ENCODE results near the gene ATP1A1. TPM values are rescaled to one million over a fixed set of nuclear protein-coding genes. Genes with fewer than 3 reads are reported as not detected.

ATP1A1 gene
- total RNA-seq, 4 donors from 2014 or later, result 90.9 to 208 (median 174) TPM

DNA sequence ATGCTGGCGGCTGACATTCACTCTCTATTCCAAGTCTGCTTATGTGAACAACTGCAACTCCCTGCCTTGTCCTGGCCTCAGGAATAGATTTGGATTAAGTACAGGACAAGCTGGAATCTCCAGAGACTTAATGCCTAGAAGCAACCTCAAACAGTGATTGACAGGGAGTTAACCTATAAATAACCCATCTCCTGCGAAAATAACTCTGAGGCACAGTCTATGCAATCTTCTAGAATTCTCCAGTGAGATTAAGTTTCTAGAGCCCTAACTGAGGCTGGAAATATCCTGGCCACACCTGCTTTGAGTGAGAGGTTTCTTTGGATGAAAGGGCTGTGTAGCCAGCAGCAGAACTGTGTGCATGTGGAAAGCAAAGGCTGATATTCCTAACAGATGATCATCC lies 25.3 kb upstream of the ATP1A1 start:
- TF ChIP-seq CTCF (IDR thresholded peaks at IDR 0.05) (no peak), EP300 (IDR thresholded peaks at IDR 0.05) (no peak), POLR2AphosphoS5 (IDR thresholded peaks at IDR 0.05) (no peak), POLR2A (IDR thresholded peaks at IDR 0.05) (no peak)
- Histone ChIP-seq H3K27ac (no peak overlapping the region), H3K9me3 (no peaks in the 10 kb centered on the region), H3K4me1 (no peaks in the 10 kb centered on the region), H3K27me3 (no peaks in the 10 kb centered on the region), H3K4me3 (no peak overlapping the region), H3K36me3 (no peaks in the 10 kb centered on the region)
- ATAC-seq, result no peak
- 78 to 81% methylated on average over 1 to 2 of the region's 2 CpGs for WGBS, 2 donors (ENCODE audit: low coverage in 1 of 2)

DNA sequence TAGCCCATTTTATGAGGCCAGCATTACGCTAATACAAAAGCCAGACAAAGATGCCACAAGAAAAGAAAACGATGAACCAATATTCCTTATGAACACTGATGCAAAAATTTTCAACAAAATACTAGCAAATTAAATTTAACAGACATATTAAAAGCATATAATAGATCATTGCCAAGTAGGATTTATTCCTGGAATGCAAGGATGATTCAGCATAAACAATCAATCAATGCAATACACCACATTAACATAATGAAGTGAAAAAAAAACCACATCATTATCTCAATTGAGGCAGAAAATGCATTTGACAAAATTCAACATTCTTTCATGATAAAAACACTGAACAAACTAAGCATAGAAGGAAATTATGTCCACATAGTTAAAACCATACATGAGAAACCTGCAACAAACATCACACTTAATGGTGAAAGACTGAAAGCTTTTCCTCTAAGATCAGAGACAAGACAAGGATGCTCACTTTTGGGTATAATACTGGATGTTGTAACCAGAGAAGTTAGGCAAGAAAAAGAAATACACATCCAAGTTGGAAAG lies 22.9 kb upstream of the ATP1A1 start:
- WGBS, 2 donors (ENCODE audit: low coverage in 1 of 2), result 95% methylated on average over 2 of the region's 2 CpGs
- H3K9me3 ChIP-seq, result no peaks in the 10 kb centered on the region
- no peaks in the 10 kb centered on the region for H3K27me3 ChIP-seq
- no peak for ATAC-seq
- H3K4me3 ChIP-seq, result no peak overlapping the region
- no peak for TF ChIP-seq CTCF (IDR thresholded peaks at IDR 0.05)
- no peak for TF ChIP-seq POLR2AphosphoS5 (IDR thresholded peaks at IDR 0.05)
- TF ChIP-seq POLR2A (IDR thresholded peaks at IDR 0.05), result no peak
- no peak for TF ChIP-seq EP300 (IDR thresholded peaks at IDR 0.05)
- H3K36me3 ChIP-seq, result no peaks in the 10 kb centered on the region
- H3K27ac ChIP-seq, result no peak overlapping the region
- H3K4me1 ChIP-seq, result no peaks in the 10 kb centered on the region

- no peak for ATAC-seq
- WGBS, 2 donors (ENCODE audit: low coverage in 1 of 2), result 69 to 74% methylated on average over 4 of the region's 4 CpGs
- no peaks in the 10 kb centered on the region for H3K9me3 ChIP-seq
- no peaks in the 10 kb centered on the region for H3K27me3 ChIP-seq
- H3K4me3 ChIP-seq, result no peak overlapping the region
- TF ChIP-seq EP300 (IDR thresholded peaks at IDR 0.05) (no peak), CTCF (IDR thresholded peaks at IDR 0.05) (no peak), POLR2A (IDR thresholded peaks at IDR 0.05) (no peak), POLR2AphosphoS5 (IDR thresholded peaks at IDR 0.05) (no peak)
- H3K36me3 ChIP-seq, result no peaks in the 10 kb centered on the region
- no peak overlapping the region for H3K27ac ChIP-seq
- H3K4me1 ChIP-seq, result no peaks in the 10 kb centered on the region
Measured at GRCh38 chr1:116351914-116352313, 21.1 kb upstream of the ATP1A1 start.

- H3K36me3 ChIP-seq, result no peaks in the 10 kb centered on the region
- no peak for TF ChIP-seq CTCF (IDR thresholded peaks at IDR 0.05)
- TF ChIP-seq POLR2A (IDR thresholded peaks at IDR 0.05), result no peak
- no peak for TF ChIP-seq EP300 (IDR thresholded peaks at IDR 0.05)
- TF ChIP-seq POLR2AphosphoS5 (IDR thresholded peaks at IDR 0.05), result no peak
- H3K4me1 ChIP-seq, result no peaks in the 10 kb centered on the region
- ATAC-seq, result no peak
- WGBS, 2 donors (ENCODE audit: low coverage in 1 of 2), result 79 to 89% methylated on average over 3 of the region's 3 CpGs
- no peaks in the 10 kb centered on the region for H3K9me3 ChIP-seq
- H3K27ac ChIP-seq, result no peak overlapping the region
- H3K4me3 ChIP-seq, result no peak overlapping the region
- H3K27me3 ChIP-seq, result no peaks in the 10 kb centered on the region
Measured at GRCh38 chr1:116352349-116352813, 20.7 kb upstream of the ATP1A1 start.

GRCh38 chr1:116353155-116353554 lies 19.9 kb upstream of the ATP1A1 start:
- ATAC-seq, result no peak
- no peak for TF ChIP-seq POLR2A (IDR thresholded peaks at IDR 0.05)
- TF ChIP-seq CTCF (IDR thresholded peaks at IDR 0.05), result no peak
- TF ChIP-seq EP300 (IDR thresholded peaks at IDR 0.05), result no peak
- no peak for TF ChIP-seq POLR2AphosphoS5 (IDR thresholded peaks at IDR 0.05)
- Histone ChIP-seq H3K36me3 (no peaks in the 10 kb centered on the region), H3K9me3 (no peaks in the 10 kb centered on the region), H3K27me3 (no peaks in the 10 kb centered on the region), H3K4me3 (no peak overlapping the region), H3K27ac (no peak overlapping the region), H3K4me1 (no peaks in the 10 kb centered on the region)
- WGBS, 2 donors (ENCODE audit: low coverage in 1 of 2), result 89 to 91% methylated on average over 6 to 8 of the region's 8 CpGs

Data from gastroesophageal sphincter (tissue), 4 donors.